Liver (tissue), 3 donors: ENCODE results near the gene CD1E.

Source experiments
- ATF3 ChIP-seq: IDR thresholded peaks from 2 replicates; pipeline ENCODE4 v1.6.1; 2016; ENCODE audit warnings: antibody characterized with exemption
- CTCF ChIP-seq: fragments of 150-350 bp; IDR thresholded peaks from 2 replicates; pipeline ENCODE4 v1.5.1; 2017; ENCODE audit warnings: improper control_type of control experiment, low read depth, low read length; ENCODE audit not compliant: missing input control
- EGR1 ChIP-seq, 2 donors: IDR thresholded peaks; 2 replicates each; pipeline ENCODE4 v1.6.1; 2016 to 2018; ENCODE audit warnings: antibody characterized with exemption in 2 of 2, low read depth in 2 of 2
- FOXA2 ChIP-seq: IDR thresholded peaks from 2 replicates; pipeline ENCODE4 v1.6.1; 2016; ENCODE audit warnings: antibody characterized with exemption
- GABPA ChIP-seq, 2 donors: IDR thresholded peaks in 1 of 2; conservative IDR thresholded peaks in 1 of 2; 2 replicates each; pipeline ENCODE4 v1.6.1; 2016; ENCODE audit warnings: antibody characterized with exemption in 2 of 2, mild to moderate bottlenecking in 1 of 2, moderate library complexity in 1 of 2
- HNF4A ChIP-seq, 2 donors: conservative IDR thresholded peaks; 2 replicates each; pipeline ENCODE4 v1.6.1; 2016; ENCODE audit warnings: antibody characterized with exemption in 2 of 2, mild to moderate bottlenecking in 2 of 2
- JUND ChIP-seq, 2 donors: IDR thresholded peaks; 2 replicates each; pipeline ENCODE4 v1.6.1; 2016; ENCODE audit warnings: antibody characterized with exemption in 2 of 2
- MAX ChIP-seq: IDR thresholded peaks from 2 replicates; pipeline ENCODE4 v1.6.1; 2016; ENCODE audit warnings: antibody characterized with exemption
- REST ChIP-seq: IDR thresholded peaks from 2 replicates; pipeline ENCODE4 v1.6.1; 2016; ENCODE audit warnings: antibody characterized with exemption, mild to moderate bottlenecking
- SP1 ChIP-seq: IDR thresholded peaks from 2 replicates; pipeline ENCODE4 v1.6.1; 2018; ENCODE audit warnings: antibody characterized with exemption, mild to moderate bottlenecking
- TAF1 ChIP-seq: conservative IDR thresholded peaks from 2 replicates; pipeline ENCODE4 v1.6.1; 2016; ENCODE audit warnings: antibody characterized with exemption, mild to moderate bottlenecking
- donor health status: healthy.
- donor health status: healthy.

- TF ChIP-seq HNF4A (conservative IDR thresholded peaks at IDR 0.05) (no peak), CTCF (no peak), GABPA (IDR thresholded peaks at IDR 0.05 in 1 of 2, conservative IDR thresholded peaks at IDR 0.05 in 1 of 2) (no peak), TAF1 (no peak), ATF3 (no peak), EGR1 (IDR thresholded peaks at IDR 0.05; ENCODE audit: low read depth in 2 of 2) (no peak), MAX (no peak), SP1 (no peak), REST (no peak), FOXA2 (no peak), JUND (IDR thresholded peaks at IDR 0.05) (no peak)
Measured at GRCh38 chr1:158334526-158335212, 19.0 kb upstream of the CD1E start.
